CD4-positive, alpha-beta T cell treated with Interleukin-15 for 1 hour (primary cell): ENCODE results near the gene HPRT1.

Experiments used
- DNase-seq: peaks from one replicate; pipeline ENCODE4 v3.0.0-alpha.2; 2020

HPRT1 gene

DNA sequence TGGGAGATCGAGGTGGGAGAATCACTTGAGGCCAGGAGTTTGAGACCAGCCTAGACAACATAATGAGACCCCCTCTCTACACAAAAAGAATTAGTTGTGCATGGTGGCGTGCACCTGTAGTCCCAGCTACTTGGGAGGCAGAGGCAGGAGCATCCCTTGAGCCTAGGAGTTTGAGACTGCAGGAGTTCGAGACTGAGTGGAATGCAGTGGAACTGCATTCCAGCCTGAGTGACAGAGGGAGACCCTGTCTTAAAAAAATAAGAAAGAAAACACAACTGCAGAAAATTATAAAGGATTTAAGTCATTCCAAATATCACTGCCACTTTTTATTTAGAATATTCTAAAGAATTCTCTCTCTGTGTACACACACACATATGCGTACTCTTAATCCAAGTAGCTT, 18.4 kb downstream of the HPRT1 start:
- DNase-seq, result no peak

DNA sequence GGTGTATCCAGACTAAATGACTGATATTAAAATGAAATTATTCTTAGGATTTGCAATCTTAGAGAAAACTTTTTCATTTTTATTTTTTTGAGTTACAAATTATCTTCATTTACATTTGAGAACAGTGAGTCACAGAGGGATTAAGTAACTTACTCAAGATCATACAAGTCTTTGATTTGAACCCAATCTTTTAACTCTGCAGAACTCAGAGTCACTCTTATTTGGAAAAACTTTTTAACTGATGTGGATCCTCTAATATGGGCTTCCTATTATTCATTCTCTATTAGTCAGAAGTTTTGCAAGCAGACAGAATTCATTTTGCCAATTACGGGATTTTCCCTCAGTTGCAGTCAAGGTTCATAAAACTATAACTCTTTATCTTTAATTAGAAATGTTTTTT, 20.1 kb downstream of the HPRT1 start:
- no peak for DNase-seq

DNA sequence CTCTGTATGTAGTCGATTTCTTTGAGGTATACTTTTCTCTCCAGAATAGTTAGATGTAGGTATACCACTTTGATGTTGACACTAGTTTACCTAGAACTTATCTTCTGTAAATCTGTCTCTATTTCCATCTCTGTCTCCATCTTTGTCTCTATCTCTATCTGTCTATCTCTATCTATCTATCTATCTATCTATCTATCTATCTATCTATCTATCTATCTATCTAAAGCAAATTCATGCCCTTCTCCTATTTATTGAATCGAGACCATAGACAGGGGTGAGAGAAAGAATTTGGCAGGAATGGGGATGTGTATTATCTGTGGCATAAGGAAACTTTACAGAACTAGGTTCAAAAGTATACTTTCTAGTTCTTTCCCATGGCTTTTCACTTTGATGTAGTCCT, 21.4 kb downstream of the HPRT1 start:
- no peak for DNase-seq

DNA sequence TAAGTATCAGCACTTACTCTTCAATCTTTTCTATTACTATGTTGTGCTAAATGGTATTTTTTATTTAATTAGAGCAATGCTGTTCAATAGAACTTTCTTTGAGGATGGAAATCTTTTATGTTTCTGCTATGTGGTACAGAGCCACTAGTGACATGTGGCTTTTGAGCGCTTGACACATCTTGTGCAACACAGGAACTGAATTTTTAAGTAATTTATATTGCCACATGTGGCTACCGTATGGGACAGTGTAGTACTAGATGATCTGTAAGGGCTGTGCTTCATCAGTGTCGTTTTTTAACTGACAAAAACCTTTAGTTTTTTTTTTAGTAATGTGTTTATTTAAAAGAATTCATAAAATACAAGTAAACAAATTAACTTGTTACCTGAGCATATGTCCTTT, 22.4 kb downstream of the HPRT1 start:
- DNase-seq, result no peak

DNA sequence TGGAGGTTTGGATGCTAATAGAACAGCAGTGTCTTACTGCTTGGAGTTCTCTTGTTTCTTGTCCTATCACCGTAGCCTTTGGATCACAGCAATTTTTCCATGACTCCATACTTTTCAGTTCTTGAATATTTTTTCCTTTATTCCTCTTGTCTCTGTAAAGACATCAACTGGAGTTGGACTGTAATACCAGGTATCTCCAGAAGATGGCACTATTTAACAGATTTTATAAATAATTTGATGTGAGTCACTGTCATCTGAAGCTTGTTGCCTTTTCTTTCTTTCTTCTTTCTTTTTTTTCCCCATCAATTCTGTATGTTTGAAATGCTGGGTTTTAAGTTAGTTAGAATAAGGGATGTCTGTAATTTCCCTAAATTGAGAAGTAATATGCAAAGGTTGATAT, 24.1 kb downstream of the HPRT1 start:
- DNase-seq, result no peak

DNA sequence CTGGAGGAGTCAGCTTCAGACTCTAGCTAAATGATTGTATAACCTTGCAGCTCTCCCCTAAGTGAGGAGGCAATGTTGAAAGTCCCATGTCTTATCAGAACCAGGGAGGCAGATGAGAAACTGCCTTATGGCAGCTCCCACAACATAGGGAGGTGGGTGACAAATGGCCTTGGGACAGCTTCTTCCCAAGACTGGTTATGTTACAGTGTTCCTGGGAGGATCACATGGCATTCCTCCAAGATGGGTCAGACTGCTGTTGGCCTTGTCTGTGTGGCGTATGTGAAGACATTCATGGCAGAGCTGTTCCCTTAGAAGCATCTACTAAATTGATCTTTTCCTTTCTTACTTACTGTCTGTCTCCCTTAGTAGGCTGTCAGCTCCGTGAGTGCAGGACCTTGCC, 42.0 kb downstream of the HPRT1 start:
- DNase-seq, result no peak

DNA sequence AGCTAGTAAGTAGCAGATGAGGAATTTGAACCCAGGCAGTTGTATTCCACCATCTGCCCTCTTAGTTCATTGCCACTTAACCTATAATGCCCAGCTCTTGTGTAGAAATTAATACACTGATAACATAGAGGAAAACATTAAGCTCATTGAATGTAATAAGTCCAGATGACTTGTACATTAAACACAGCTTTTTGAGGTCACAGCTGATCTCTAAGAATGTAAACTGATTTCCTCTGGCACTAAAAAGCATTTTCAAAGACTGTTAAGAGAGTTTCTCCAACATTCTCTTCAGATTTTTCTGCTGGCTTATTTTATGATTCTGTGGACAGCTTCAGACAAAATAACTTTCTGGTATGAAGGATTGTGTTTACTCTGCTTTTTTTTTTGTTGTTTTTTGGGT, 42.7 kb downstream of the HPRT1 start:
- no peak for DNase-seq

DNA sequence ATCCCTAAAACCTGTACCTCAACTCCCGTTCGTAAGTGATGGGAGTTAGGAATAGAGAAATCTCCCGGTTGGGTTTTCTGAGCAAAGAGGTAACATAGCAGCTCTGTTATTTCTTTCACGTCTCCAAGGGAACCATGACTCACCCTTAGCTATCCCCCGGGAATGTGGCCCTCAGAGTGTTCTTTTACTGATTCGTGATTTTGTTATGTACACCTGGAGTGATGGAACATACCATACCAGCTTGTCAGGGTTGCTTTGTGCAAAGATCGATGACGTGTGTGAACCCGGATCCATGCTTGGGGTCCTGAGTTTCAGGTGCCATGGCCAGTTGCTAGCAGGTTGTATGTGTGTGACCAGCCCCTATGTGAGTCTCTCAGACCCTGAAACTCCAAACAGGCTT, 52.6 kb downstream of the HPRT1 start:
- no peak for DNase-seq

DNA sequence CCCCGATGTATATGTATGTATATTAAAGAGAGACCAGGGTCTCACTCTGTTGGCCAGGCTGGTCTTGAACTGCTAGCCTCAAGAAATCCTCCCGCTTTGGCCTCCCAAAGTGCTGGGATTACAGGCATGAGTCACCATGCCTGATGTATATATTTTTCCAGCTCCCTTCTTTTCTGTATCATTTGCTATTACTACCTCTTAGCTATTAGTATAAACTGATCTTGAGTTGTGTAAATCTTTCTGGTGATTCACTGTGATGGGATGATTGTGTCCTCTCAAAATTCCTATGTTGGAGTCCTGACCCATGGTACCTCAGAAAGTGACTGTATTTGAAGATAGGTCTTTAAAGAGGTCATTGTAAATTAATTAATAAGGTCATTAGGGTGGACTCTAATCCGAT, 53.1 kb downstream of the HPRT1 start:
- no peak for DNase-seq

DNA sequence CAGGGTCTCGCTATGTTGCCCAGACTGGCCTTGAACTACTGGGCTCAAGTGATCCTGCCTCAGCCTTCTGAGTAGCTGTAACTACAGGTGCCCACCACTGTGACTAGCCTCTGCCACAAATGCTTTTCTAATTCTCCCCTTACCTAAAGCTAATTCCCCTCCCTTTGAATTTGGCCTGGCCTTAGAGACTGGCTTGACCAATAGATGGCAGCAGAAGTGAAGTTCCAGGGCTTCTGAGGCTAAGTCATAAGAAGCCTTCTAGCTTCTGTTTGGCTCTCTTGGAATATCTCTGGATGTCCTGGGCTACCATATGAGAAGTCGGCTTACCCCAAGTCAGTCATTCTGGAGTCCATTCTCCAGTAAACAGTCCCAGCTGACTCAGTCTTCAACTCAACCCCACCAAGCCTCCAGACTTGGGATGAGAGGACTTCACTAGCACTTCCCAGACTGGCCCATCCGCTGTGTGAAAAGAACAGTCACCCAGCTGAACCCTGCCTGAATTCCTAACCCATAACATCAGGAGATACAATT, 61.0 kb downstream of the HPRT1 start:
- no peak for DNase-seq

DNA sequence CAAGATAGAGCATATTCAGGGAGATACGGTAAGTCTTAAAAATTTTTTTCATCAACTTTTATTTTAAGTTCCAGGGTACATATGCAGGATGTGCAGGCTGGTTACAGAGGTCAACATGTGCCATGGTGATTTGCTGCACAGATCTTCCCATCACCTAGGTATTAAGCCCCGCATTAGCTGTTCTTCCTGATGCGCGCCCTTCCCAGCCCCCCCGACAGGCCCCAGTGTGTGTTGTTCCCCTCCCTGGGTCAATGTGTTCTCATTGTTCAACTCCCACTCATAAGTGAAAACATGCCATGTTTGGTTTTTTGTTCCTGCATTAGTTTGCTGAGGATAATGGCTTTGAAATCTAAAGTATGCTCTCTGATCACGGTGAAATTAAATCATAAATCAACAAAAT, 64.2 kb downstream of the HPRT1 start:
- DNase-seq, result no peak

DNA sequence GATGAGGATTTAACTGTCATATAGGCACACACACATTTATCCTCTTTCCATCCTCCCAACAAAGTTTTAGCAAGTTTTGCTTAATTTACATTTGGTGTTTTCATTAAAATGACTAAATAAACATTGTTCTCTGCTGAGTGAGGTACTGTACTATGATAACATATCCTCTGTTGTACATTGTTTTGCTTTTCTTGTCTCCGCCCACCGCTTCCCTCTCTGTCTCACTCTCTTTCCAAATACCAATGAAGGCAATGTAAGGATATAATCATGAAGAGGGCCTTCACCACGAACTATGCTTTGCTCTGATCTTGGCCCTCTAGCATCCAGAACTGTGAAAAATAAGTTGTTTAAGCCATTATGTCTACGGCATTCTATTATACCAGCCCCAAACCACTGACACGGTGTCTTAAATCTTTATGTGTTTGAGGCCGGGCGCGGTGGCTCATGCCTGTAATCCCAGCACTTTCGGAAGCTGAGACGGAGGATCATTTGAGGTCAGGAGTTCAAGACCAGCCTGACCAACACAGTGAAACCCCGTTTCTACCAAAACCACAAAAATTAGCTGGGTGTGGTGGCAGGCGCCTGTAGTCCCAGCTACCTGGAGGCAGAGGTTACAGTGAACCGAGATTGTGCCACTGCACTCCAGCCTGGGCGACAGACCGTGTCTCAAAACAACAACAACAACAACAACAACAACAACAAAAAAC, 65.3 kb downstream of the HPRT1 start:
- DNase-seq, result no peak

DNA sequence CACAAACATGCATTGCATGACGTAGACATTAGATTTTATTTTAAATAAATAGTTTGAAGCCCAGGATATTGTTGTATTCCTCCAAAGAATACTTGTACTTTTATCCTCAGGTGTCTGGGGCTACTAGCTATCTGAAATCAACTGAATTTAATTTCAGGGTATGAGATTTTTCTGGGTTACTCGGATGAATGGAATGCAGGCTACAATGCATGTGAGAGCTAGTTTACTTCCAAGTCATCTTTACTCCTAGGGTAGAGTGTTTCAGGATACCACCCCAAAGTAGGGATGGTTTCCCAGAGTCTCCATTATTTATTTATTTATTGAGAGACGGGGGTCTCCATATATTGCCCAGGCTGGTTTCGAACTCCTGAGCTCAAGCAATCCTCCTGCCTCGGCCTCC, 66.4 kb downstream of the HPRT1 start:
- no peak for DNase-seq

DNA sequence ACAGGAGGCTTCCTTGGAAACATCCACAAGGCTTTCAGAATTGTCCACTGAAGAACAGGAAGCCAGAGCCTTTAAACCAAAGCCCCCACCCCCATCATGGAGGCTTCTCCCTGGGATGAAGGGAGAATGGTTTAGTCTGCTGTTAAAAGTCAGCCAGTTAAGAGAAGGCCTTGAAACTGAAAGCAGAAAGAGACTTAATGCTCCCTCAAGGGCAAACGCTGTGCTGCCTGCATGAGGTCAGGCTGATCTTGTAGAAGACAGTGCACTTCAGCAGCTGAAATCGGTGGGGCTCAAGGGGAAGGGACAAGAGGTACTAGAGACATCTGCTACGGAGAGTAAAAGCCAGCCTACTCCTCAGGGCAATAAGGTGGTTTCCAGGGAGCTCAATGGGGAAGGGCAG, 69.0 kb downstream of the HPRT1 start:
- DNase-seq, result no peak

DNA sequence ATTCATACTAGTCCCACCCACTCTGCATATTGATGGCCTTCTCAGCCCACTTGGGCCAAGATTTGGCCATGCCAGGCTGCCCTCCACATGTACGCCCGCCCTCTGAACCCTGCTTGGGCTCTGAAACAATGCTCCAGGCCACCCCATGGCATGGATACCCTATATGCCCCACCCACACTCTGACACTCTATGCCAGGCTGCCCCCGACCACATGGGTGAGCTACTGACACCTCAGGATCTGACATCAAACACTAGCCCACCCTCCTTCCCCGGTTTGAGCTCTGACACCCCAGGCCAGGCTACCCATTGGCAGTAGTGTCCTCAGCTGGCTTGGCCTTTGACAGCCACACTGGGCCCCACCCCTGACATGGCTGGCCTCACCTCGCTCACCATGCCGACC, 69.5 kb downstream of the HPRT1 start:
- no peak for DNase-seq

DNA sequence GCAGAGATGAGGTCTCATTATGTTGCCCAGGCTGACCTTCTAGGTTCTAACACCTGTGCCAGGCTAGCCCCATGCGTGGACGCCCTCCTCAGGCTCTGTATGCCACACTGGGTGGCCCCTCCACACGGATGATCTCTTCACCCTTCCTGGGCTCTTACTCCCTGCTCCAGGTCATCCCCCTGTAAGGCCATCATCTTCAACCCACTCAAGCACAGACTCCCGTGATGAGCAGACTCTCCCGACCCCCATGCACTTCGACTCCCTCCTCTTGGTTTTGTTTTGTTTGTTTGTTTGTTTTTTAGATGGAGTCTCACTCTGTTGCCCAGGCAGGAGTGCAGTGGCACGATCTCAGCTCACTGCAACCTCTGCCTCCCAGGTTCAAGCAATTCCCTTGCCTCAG, 70.9 kb downstream of the HPRT1 start:
- DNase-seq, result no peak

DNA sequence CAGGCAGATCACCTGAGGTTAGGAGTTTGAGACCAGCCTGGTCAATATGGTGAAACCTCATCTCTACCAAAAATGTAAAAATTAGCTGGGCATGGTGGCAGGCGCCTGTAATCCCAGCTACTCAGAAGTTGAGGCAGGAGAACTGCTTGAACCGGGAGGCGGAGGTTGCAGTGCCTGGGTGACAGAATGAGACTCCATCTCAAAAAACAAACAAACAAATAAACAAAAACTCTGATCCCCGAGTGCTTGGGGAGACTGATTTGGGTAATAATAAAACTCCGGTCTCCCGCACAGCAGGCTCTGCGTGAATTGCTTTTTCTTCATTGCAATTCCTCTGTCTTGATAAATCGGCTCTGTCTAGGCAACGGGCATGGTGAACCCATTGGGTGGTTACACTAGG, 73.4 kb downstream of the HPRT1 start:
- DNase-seq, result no peak

DNA sequence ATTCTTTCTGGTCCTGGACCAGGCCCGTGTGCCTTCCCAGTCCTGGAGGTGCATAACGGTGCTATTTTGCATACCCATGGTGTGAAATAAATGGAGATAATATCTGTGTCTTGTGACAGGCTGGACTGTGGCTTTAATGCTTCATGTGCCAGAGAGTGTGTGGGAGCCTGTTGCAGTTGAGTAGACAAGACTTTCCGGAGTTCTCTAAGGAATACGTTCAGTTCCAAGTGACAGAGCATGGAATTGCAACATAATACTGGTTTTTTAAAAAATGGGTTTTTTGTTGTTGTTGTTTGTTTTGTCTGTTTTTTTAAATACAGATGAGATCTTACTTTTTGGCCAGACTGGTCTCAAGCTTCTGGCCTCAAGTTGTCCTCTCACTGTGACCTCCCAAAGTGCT, 74.0 kb downstream of the HPRT1 start:
- DNase-seq, result no peak

DNA sequence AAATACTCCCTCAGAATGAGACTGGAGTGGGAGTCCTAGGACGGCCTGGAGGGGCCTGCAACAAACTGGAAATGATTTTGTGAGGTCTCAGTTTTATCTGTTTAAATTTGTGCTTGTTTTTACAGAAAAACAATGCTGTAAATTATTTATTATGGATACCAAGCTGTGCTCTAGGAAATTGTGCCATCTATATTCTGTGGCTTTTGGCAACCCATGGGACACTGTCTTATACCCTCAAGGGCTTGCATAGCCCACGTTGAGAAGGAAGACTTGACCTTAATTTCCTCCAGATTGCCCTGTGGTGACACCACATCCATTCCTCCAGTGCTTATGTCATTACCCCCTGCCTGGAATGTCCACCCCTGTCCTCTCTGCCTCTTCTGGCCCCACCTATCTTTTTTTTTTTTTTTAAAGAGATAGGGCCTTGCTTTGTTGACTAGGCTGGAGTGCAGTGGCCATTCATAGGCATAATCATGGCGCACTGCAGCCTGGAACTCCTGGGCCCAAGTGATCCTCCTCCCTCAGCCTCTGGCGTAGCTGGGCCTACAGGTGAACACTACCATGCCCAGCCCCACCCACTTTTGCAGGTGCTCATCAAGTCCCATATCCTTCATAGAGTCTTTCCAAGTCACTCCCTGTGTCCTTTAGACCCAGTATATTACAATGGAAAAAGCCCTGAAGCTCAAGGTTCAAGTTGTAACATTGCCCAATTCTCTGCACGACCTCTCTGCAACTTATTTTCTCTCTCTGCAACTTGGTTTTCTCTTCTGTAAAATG, 77.4 kb downstream of the HPRT1 start:
- DNase-seq, result no peak

DNA sequence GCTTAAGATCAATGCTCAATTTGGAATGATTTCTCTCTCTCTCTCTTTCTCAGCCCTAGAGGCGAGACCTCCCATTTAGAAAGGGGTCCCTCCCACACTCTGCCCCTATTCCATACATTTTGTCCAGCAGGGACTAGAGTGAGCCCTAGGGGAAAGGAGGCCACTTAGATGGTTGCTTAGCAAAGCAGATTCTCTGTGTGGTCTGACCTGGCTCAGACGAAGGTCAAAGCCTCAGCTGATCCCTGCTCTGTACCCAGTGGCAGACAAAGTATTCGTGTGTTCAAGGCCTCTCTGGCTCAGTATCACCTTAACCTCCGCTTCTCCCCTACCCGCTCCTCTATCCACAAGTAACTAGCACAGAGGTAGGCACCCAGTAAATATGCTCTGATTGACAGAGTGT, 78.4 kb downstream of the HPRT1 start:
- no peak for DNase-seq

DNA sequence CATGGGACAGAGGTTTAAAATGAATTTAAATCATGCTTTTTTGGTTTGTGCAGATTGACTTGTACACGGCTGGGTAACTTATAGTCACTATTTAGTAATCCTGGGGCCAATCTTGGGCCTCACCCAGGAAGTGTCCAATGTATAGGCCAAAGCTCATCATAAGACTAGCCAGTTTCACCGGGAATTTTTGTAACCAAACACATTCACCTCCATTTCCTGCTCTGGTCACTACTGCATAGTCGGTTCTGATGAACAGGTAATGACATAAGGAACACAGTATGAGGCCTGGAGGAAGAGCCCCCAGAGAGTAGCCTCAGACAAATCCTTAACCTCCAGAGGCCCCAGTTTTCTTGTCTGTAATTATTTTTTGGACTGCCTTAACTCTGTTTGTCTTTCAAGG, 81.9 kb downstream of the HPRT1 start:
- no peak for DNase-seq

DNA sequence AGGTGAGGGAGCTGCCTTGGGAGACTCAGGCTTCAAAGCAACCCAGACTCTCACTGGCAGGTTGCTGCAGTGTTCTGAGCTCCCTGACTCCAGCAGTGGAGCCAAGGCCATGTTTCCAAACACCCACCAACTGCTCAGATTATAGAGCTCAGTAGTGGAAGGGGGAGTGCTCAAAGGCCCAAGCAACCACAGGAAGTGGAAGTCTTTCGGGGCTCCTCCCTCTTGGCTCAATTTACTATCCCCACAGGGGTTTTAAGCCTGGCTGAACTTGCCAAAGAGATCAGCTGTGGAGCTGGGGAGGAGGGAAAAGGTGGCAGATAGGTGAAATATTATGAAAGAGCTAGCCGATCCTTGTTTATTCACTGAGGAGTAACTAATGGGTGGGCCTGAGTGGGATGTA, 82.5 kb downstream of the HPRT1 start:
- DNase-seq, result no peak

DNA sequence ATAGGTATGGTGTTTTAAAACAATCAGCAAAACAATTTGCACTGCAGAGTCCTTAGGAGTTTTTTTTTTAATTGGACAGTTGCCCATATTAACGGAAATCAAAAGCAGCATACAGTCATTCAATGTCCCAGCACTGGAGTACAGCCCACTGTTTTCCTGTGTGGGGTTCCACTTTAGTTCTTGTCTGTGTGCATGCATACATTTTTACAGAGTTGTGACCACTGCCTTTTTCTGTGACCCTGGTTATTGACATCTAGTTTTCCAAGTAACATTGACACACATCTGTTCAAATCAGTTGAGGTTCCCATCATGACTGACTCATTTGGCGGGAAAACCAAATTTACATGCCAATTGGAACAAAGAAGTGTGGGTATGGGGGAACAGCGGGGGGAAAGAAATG, 83.3 kb downstream of the HPRT1 start:
- DNase-seq, result no peak

DNA sequence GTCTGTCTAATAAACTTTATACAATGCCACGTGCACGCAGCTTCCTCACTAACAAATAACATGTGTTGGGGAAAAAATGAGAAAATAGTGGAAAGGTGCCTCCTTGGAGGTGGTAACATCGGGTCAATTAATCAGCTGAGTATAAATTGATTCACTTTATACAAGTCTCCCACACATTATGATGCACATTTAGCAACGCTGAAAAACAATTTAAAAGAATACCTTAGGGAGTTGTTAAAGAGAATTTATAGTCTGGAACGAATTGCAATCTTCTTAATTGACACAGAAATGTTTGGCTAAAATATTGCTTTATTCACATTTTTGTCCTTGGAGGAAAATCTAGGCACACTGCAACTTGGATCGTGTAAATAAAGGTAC, 84.2 kb downstream of the HPRT1 start:
- no peak for DNase-seq
